Stimulated activated CD8-positive, alpha-beta memory T cell treated with anti-CD3 and anti-CD28 coated beads, Interleukin-12 subunit alpha, Interleukin-12 subunit beta, amount 100 ng/mL, for 4 hours (primary cell): ENCODE measurements around the gene ITGB1BP2.
"Not testable (repeated sequence)": the region's sequence is repeated elsewhere in the genome, so short reads cannot be mapped to it uniquely, and the experiment has no call there.

ENCODE experiments used
- DNase-seq: peaks from one replicate; pipeline ENCODE4 v3.0.0-alpha.2; 2020; ENCODE audit warnings: low read depth

ITGB1BP2 gene

DNA sequence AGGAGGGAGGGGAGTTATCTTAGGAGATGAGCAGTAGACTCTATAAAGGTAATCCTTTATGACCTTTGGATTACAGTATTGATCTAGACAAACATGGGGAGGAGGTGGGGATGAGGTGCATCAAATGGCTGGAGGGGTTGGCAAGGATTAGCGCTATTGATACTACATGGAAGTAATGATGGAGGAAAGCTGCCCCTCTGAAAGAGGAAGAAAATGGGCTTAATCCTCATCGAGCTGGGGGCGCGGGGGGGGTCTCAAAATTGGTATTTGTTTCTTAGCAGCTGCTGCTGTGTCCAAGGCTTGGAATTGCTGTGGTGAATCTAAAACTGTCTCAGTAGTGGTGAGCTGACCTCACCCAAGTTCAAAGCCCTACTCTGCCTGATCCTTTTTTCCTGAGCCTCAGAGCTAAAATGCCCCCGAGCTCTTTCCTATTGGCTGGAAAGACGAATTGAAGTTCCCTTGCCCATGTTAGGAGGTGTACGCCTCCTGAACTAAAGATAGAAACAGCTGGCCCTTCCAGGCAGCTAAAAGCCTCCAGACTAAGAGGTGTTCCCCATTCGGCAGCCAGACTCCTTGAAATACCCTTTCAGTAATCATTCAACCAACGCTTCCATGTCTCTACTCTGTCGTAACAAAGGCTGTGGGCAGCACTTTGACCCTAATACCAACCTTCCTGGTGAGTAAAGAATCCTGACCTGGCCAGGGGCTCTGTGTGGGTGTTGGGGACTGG is at the start of gene ITGB1BP2:
TSS of gene ITGB1BP2 (plus strand) at position 556 of the 730 bp plus-strand sequence. CDS start at position 613, 57 bp downstream.
- DNase-seq: no peak

DNA sequence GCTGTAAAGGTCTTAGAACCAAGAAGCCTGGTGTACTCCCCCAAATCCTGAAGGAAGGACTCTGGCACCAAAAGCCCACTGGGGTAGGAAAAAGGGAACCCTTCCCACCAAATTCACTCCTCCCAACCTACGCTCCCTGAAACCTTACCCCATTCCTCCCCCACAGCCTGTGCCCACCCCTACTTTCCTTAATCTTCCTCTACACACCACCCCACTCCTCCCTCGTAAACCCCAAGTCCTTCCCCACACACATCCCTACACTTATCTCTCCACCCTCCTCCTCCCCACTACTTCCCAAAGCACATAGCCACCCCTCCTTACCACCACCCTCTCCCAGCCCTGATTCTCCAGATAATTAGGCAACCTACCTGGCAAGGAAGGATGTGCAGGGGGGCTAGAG is 49.3 kb upstream of the ITGB1BP2 start:
- DNase-seq: no peak

GRCh38 chrX:71253253-71254091 is 48.1 kb upstream of the ITGB1BP2 start:
- no peak for DNase-seq

GRCh38 chrX:71254092-71254963 is 47.2 kb upstream of the ITGB1BP2 start, which contains the start of gene ZMYM3:
ZMYM3 (minus strand) TSS chrX:71254140; CDS start chrX:71253255, 885 bp downstream.
- DNase-seq: peak; percentile 66

- DNase-seq: no peak
Observed at GRCh38 chrX:71256051-71256450, 45.5 kb upstream of the ITGB1BP2 start.

DNA sequence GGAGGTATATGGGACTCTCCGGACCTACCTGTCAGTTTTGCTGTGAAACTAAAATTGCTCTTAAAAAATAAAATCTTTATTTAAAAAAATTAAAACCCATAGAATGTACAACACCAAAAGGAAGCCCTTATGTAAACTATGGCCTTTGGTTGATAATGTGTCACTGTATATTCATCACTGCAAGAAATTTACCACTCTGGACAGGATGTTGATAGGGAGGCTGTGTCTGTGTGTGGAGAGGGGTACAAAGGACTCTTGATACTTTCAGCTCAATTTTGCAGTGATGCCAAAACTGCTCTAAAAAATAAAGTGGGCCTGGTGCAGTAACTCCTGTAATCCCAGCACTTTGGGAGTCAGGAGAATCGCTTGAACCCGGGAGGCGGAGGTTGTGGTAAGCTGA is 44.7 kb upstream of the ITGB1BP2 start:
- no peak for DNase-seq

- DNase-seq: not testable (repeated sequence)
Observed at GRCh38 chrX:71268624-71269023, 32.9 kb upstream of the ITGB1BP2 start.

DNA sequence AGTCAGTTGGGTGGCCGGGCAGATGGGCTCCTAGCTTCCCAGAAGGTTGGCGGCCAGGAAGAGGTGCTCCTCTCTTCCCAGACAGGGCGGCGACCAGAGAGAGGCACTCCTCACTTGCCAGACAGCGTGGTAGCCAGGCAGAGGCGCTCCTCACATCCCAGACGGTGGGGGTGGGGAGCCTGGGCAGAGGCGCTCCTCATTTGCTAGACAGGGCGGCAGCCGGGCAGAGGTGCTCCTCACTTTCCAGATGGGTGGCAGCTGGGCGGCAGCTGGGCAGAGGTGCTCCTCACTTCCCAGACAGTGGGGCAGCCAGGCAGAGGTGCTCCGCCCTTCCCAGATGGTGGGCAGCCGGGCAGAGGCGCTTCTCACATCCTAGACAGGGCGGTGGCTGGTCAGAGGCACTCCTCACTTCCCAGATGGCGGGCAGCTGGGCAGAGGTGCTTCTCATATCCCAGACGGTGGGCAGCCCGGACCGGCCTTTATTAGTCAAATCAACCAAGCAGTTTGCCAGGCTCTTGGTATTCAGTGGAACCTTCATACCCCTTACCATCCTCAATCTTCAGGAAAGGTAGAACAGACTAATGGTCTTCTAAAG is 31.7 kb upstream of the ITGB1BP2 start:
- DNase-seq: no peak

DNA sequence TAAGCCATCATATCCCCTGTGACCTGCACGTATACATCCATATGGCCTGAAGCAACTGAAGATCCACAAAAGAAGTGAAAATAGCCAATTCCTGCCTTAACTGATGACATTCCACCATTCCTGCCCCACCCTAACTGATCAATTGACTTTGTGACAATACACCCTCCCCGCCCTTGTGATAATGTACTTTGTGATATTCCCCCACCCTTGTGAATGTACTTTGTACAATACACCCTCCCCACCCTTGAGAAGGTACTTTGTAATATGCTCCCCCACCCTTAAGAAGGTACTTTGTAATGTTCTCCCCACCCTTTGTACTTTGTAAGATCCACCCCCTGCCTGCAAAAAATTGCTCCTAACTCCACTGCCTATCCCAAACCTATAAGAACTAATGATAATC is 29.2 kb upstream of the ITGB1BP2 start:
- not testable (repeated sequence) for DNase-seq

- not testable (repeated sequence) for DNase-seq
Observed at GRCh38 chrX:71281300-71281699, 20.2 kb upstream of the ITGB1BP2 start.

GRCh38 chrX:71282514-71283402 is 18.8 kb upstream of the ITGB1BP2 start:
- DNase-seq: no peak

- DNase-seq: peak; percentile 56
Observed at GRCh38 chrX:71283403-71284143, 18.0 kb upstream of the ITGB1BP2 start, which contains the start of gene NONO. NONO (plus strand) TSS chrX:71283635; CDS start chrX:71290638, 7,003 bp downstream.

DNA sequence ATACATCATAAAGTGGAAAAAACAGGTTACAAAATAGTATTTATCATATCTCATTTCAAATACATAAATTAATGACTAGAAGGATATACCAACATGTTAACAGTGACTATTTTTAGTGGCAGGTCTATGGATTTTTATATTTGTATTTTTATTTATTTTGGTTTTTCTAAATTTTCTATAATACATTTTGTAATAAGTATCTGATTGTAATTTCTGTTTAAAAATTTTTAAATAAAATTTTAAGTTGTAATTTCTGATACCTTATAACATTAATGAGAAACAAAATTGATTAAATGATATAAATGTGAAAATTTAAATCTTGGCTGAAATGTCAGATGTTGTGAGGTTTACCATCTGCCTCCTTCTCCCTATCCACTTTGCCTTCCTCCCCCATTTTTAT is 15.6 kb upstream of the ITGB1BP2 start:
- DNase-seq: no peak

DNA sequence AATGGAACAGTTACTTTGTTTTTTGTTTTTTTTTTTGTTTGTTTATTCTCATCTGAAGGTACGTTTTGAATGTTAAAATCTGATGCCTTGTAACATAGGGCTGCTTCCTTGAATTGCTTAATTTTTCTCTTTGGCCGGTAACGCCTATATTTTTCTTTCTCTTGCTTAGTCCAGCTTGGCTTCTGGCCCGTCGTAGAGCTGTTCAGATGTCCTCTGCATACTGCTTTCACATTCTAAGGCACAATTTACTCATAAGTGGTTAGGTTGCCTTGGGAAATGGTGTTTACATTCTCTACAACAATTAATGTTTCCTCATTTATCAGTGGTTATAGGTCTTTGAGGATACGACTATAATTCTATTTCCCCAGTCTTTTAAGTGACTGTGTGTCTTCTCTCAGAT is 10.2 kb upstream of the ITGB1BP2 start:
- no peak for DNase-seq

DNA sequence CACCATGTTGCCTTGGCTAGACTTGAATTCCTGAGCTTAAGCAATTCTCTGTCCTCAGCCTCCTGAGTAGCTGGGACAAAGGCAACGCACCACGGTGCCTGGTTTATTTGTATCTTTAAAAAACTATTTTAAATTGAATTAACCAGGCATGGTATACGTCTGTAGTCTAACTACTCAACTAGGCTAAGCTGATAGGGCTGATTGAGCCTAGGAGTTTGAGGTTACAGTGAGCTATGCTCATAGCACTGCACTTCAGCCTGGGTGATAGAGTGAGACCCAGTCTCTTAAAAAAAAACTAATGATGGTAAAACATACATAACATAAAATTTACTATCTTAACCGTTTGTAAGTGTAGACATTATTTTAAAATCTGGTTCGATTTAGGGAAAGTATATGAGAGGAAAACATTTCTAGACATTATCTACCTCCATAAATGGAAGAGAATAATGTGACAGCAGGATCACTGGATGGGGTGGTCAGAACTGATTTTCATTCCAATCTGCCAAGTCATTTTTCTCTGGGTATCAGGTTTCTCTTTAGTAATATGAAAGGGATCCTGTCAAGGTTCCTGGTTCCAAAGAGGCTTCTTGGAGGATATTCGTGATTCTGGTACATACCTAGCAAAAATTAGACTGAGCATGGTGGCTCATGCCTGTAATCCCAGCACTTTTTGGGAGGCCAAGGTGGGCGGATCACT is 8.7 kb upstream of the ITGB1BP2 start:
- no peak for DNase-seq

- DNase-seq: no peak
Observed at GRCh38 chrX:71296806-71297205, 4.7 kb upstream of the ITGB1BP2 start.

DNA sequence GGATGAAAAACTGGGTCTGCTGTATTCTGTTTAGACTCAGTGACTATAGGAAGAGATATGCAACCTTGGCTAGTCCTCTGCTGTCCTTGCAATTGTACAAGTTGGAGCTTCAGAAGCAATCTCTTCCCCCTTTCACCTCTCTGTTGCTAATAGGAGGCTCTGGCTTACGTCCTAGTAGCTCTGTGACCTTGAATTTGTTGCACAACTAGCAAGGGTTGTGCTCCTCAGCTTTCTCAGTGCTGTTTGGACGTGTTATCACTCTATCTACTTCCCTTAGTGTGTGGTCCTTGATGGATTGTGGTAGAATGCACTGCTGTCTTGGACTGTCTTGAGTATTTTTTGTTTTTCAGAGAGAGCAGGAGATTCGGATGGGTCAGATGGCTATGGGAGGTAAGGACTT is 3.4 kb upstream of the ITGB1BP2 start:
- no peak for DNase-seq

DNA sequence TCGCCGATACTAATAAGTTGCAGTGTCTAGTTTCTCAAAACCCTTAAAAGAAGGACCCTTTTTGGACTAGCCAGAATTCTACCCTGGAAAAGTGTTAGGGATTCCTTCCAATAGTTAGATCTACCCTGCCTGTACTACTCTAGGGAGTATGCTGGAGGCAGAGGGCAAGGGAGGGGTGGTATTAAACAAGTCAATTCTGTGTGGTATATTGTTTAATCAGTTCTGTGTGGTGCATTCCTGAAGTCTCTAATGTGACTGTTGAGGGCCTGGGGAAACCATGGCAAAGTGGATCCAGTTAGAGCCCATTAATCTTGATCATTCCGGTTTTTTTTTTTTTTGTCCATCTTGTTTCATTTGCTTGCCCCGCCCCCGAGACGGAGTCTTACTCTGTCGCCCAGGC is 1.5 kb upstream of the ITGB1BP2 start:
- DNase-seq: not testable (repeated sequence)

- not testable (repeated sequence) for DNase-seq
Observed at GRCh38 chrX:71300495-71300894, 1.1 kb upstream of the ITGB1BP2 start.
